HG03442 (cell line): ENCODE results near the gene EIF3K.

ENCODE experiments used
- ATAC-seq: cut with Tn5 transposase; IDR thresholded peaks from one replicate; pipeline ENCODE4 v1.9.1; 2021; ENCODE audit warnings: mild to moderate bottlenecking, moderate library complexity; ENCODE audit not compliant: unreplicated experiment

EIF3K gene

DNA sequence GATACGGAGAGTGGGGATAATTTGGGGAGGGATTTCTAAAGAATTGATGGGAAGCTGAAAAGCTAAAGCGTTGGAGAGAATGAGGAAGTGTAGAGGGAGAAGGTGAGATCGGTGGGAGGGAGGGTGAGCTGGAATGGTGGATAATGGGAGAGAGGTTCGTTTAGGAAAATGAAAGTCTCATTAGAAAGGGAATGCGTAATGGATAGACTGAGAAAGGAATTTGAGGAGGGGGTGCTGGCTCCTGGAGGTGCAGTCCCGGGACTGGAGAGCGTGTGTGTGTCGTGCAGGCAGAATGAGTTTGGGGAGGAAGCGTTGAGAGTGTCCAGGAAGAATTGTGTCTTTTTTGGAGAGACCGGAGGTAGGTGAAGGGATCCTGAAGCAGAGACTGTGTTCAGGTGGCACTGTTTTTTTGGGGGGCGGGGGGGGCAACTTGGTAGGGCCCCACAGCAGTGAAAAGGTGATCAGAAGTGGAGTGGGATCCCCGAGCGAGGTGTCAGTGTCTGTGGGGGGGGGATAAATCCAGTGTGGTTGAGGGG is 29.8 kb downstream of the EIF3K start:
- no peak for ATAC-seq

DNA sequence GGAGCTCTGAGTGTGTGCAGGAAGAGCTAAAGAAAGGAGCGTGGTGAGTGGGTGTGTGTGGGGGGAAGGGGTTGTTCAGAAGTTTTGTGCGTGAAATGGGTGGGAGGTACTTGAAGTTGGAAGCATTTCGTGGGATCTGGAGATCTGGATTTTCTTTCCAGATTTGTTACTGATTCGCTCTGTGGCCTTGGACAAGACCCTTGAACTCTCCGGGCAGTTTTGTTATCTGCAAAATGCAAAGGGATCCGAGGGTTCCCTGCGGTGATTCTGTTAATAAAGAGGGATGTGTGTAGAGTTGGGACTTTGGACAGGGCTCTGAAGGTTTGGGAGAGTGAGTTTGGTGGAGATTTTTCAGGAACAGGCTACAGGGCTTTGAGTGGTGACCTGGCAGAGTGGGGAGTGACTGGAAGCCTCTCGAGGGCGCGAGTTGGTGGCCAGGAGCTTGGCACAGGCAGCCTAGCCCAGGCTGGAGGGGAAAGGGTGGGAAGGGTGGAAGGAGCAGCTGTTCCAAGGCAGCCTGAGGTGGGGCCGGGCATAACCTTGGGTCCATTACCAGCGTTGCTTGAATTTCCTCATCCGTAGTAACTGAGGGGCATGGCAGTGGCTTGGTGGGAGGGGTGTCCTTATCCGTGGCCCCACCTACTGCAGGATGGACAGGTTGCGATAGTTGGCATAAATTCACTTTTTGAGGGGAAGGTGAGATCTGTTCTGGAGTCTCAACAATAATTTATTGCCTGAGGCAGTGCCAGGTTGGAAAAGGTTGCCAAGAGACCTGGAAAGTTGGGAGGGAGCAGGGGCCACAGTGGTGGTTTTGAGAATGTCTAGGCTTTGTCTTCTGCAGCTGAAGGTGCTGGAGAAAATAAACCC is 30.6 kb downstream of the EIF3K start:
- no peak for ATAC-seq

DNA sequence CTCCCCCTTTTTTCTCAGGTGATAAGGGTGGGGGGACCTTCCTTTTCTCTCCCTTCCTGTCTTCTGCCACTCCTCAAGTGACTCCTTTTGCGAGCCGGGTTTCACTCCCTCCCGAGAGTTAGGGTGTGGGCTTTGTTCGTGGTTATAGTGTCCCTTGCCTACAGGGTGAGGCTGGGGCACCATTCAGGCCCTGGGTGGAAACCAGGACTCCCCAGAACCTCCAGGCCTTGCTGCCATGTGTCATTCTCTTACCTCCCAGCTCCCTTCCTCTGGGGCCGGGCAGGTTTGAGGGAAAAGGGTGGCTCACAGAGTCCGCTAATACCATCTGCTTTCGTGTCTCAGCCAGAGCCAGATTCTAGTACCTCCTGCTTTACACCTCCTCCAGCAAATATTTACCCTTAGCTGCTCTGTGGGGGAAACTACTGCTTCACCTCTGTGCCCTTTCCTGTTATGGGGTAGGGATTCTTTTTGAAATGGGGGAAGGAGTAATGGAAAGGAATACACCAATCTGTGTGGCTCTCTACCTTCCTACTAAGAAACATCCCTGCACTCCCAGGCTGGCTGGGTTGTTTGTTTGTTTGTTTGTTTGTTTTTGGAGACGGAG is 31.3 kb downstream of the EIF3K start:
- no peak for ATAC-seq

GRCh38 chr19:38650911-38651584 is 32.1 kb downstream of the EIF3K start:
- no peak for ATAC-seq

DNA sequence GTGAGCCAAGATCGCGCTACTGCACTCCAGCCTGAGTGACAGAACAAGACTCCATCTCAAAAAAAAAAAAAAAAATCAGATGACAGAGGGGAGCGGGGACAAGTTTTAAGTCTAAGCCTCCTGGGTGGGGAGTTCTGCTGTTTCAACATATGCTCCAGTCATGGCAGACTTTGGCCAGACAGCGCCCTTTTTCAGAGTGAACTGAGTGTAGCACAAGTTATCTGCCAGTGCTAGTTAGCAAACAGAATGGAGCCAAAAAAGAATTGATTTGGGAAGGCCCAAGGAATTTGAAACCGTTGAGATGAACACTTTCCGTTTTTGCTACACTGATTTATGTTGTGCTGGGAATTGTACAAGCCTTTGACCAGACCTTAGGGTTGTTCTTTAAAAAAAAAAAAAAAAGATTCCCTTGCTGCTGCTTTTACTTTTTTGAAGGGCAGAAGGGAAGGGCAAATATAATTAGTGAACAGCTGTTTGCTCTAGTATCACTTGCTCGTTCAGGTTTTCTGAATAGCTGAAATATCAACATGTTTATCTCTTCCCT is 34.1 kb downstream of the EIF3K start:
- no peak for ATAC-seq

DNA sequence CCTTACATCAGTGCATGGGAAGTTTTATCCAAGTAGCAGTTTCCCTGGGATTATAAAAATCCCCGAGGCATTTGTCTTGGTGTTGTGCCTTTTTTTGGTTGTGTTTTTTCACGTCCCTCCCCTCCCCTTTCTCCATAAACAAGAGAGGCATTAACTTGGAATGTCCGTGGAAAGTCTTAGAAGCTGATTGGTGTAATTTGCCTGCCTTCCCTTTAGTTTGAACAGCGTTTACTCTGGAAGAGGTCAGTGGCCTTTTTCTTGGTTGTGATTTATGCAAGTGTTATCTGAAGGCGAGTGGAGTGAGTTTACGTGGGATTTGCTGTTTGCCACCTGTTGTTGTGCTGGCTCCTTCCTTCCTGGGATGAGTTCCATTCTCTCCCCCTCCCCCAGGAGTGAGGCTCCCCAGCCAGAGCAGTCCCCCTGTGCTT is 35.7 kb downstream of the EIF3K start:
- ATAC-seq = no peak

DNA sequence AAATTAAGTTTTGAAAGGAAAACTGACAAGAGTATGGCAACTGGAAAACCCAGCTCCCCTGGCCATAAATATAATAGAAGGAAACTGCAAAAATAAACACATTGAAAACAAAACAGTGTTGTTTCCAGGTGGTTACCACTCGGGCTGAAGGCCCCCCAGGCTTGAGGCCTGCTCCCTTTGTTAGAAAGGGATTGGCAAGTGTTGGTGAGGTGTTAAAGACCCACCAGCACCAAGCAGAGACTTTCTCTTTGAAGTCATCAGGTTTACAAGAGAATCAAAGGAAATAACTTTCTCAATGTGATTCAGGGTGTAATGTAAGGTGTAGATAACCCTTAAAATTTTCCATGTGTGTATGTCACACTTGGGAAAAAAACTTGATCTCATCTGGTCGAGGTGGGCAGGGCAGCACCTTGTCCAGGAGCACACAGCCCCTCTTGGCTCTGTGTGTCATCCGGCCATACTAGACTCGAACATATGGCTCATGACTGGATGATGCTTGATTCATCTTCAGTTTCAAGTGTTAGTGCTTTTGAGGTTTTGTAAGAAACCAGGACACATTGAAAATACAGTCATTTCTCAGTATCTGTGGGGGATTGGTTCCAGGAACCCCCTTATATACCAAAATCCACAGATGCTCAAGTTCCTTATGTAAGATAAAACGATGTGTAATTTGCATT is 36.3 kb downstream of the EIF3K start:
- no peak for ATAC-seq

DNA sequence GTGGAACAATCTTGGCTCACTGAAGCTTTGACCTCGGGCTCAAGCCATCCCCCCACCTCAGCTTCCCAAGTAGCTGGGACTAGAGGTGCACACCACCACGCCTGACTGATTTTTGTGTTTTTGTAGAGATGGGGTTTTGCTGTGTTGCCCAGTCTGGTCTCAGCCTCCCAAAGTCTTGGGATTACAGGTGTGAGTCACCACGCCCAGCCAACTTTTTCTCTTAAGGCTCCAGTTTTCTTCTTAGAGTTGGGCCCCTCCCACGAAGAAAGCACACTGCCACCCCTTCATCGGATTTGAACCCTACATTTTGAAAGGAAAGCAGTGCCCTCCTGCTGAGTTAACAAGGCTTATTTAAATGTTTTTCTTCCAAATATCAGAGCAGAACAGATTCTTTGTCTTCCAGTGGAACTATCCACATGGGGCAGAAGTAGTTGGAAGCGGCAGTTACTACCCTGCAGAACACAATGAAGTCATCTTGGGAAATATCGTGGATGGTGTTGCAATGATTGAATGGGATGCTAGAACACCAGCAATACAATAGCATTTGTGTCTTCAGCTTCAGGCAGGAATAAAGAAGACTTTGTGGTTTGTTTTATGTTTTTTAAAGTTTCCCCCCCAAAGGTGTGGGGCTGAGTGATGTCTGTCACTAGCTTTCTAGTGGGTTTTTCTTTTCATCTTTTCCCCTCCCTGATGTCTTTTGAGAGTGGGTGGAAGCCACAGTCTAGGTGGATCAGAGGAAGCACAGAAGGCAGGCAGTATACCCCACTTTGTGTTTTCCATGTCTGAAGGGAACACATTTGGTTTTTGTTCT is 37.4 kb downstream of the EIF3K start:
- no peak for ATAC-seq

GRCh38 chr19:38657633-38658222 is 38.7 kb downstream of the EIF3K start:
- ATAC-seq = no peak

DNA sequence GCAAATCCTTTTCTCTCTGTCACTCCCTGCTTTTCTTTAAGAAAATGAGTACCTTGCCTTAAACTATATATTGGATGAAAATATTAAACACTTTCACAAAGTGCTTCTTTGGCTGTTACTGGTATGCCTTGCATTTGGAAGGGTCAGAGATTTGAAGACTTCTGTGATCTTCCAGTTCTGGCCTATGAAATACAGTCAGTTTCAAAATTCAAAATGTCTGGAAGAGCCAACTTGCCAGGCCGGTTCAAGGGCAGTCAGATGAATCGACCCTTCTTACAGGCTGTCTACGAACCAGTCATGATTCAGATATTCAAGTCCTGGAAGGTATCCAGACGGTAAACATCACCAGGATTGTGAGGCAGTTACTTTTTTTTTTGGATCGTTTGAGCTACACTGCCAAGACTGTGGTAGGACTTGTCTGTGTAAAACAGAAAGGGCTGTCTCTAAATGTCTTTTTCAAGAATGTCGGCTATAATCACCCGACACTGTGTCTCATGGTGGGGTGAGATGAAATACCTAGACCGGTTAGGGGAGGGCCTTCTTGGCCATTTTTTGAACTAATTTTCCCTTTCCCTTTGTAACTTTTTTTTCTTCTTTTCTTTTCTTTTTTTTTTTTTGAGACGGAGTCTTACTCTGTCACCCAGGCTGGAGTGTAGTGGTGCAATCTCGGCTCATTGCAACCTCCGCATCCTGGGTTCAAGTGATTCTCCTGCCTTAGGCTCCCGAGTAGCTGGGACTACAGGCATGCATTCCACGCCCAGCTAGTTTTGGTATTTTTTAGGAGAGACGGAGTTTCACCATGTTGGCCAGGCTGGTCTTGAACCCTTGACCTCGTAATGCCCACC is 39.7 kb downstream of the EIF3K start:
- ATAC-seq = no peak

- no peak for ATAC-seq
These were observed 41.7 kb downstream of the EIF3K start for GRCh38 chr19:38660724-38661123.

DNA sequence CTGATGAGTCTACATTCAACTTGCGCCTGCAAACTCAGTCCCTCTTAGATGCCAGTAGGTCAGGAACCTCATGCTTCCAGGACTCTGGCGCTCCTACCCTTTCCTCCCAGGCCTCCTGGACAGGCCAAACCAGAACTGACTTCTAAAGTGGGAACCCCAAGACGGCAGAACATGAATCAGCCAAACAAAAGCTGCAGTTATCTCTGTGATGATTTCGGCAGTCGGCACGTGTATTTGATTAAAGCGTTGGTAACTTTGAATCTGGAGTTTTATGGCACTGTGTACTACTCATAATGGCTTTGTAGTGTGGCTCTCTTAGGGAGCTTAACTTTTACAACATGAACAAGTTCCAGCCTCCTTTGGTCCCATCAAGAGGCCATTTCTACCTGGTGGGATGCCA is 42.1 kb downstream of the EIF3K start:
- ATAC-seq = no peak

GRCh38 chr19:38661996-38662395 is 43.0 kb downstream of the EIF3K start:
- no peak for ATAC-seq

DNA sequence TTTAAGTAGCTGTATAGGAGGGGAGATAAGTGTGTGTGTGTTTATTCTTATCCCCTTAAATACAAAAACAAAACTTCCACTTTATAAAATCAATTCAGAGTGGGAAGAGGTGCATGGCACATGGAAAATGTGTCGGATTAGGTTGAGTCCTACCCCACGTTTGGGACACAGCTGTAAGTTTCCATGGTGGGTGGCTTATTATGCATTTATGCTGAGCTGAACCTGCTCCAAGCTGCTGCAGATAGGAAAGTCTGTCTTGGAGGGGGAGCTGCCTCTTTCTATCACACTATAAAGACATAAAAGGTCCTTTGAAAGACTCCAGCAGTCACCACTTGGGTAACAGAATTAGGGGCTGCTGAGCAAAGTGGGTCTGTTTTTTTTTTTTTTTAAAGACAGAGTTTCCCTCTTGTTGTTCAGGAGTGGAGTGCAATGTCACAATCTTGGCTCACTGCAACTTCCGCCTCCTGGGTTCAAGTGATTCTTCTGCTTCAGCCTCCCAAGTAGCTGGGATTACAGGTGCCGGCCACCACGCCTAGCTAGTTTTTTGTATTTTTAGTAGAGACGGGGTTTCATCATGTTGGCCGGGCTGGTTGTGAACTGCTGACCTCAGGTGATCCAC is 43.7 kb downstream of the EIF3K start:
- no peak for ATAC-seq

GRCh38 chr19:38663156-38663651 is 44.2 kb downstream of the EIF3K start:
- ATAC-seq = no peak

DNA sequence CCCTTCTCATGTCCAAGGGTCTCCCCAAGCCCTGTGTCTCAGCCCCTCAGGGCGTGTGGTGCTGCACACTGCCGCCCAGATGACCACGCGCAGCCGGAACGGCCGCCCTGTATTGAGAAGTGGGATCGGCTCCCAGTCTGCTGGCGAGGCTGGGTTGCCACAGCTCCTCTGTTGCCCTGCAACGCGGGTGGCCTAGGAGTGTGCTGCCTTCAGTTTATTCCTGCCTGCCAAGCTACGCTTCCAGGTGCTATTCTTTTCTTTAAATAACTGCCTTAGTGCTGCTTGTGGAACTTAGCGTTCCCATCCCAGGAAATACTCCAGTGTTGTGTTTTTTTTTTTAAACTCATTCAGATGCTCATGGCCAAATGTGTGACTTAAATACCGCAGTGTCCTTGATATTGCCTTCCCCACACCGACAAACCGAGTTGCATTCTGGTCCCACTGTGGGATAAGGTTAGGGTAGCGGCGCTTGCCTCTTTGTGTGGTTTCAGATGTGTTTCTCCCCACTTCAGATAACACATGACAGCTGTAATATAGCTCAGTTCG is 45.0 kb downstream of the EIF3K start:
- no peak for ATAC-seq

DNA sequence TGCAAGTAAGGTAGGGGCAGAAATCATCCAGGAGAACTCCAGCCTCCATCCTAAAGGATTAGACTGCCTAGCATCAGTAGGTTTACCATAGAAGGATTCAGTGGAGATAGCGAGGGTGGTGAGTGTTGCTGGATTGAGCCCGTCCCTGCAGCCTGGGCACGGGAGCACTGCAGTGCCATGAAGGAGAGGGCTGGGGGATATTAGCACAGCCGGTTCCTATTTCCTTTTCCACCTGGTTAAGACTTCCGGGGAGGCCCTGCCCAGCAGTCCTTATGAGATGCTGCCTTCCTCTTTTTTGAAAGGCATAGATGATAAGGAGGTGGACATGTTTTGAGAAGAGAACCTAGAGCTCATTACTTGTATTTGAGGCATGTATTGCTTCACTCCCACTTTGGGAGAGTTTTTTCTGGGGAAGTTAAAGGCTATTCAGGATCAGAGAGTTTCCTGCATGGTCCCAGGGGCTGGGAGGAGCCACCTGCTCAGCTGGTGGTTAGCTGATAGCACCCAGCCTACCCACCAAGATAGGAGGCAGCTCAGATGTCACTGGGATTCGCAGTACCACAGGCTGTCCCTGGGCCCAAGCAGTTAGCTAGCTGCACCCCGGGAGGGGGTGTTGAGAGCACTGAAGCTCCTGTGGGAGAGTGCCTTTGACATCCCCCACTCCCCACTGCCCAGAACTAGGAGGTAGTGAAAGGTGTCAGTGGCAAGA is 45.7 kb downstream of the EIF3K start:
- no peak for ATAC-seq
